Stimulated activated CD4-positive, alpha-beta T cell treated with anti-CD3 and anti-CD28 coated beads, Interleukin-12 subunit alpha, Interleukin-12 subunit beta, amount 100 ng/mL, for 24 hours (primary cell): ENCODE measurements around the gene TCAP.
"Not testable (repeated sequence)": the region's sequence is repeated elsewhere in the genome, so short reads cannot be mapped to it uniquely, and the experiment has no call there.

Experiments
- DNase-seq, 2 experiments: peaks; one replicate each; pipeline ENCODE4 v3.0.0-alpha.2; 2020; ENCODE audit warnings: low read depth in 2 of 2

Gene TCAP

DNA sequence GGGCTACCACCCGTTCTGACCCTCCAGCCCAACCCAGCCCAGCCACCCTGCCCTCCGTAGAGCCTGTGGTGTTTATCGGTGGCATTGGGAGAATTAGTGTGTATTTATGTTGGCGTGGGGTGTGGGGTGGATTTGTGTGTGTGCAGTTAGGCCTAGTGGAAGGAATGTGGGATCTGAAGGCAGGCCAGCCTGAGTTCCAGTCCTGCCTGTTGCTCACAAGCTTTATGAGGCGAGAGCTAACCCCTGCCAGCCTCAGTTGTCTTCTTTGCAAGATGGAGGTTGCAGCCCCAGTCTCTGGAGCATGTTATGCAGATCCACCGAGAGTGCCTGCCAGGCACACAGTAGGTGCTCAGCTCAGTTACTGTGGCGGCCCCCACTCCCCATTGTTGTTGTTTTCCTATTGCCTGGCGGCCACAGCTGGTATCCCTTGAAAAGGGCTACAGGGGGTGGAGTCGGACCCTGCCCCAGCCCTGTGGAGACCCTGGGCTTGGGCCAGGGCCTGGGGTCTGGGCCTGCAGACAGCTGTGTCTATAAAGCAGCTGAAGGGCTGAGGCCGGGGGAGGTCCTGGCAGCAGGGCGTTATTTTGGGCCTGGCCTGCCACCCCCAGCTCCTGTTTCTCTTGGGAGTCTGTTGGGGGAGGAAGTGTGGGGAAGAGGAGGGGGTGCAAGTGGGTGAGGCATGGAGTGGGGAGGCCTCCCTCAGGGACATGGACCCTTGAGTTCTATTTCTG is 39.8 kb downstream of the TCAP start:
- DNase-seq: no peak

DNA sequence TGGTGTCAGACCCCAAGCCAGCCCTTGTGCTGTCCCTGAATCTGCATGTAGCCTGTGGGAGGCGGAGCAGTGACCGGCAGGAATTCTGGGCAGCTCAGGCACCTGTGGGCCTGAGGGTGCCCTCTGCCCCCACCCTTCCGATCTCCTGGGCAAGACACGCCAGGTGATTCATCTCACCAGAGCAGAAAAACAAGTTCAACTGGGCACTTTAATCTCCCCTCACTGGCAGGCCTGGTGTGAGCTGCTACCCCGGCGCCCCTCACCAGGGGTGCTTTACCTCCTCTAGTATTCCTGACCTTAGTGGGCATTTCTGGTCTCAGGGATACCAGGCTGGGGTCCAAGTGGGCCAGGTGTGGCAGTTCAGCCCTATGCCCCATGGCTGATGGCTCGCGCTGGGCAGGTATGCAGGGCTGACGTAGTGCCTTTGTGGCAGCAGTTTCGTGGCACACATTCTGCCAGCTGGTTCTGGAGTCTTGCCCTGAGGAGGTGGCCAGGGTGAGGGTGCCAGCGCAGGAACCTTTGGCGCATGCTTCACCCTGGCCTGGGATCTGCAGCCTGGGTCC is 40.7 kb downstream of the TCAP start:
- no peak for DNase-seq

DNA sequence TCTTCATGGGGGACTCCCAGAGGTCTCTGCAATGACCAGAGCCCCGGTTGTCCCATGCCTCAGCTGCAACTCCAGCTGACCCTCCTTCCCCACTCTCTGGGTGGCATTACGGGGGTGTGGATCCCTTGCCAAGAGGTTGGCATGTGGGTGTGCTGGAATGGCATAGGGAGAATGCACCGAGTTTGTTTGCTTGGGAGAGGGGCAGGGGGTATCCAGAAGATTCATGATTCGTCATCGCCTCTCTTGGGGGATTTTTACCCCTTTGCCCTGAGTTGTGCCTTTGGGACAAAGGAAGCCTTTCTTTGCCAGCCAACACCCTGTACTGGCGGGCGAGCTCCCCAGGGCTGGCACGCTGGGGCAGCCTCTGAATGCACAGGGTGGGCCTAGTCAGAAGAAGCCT is 41.2 kb downstream of the TCAP start:
- no peak for DNase-seq

DNA sequence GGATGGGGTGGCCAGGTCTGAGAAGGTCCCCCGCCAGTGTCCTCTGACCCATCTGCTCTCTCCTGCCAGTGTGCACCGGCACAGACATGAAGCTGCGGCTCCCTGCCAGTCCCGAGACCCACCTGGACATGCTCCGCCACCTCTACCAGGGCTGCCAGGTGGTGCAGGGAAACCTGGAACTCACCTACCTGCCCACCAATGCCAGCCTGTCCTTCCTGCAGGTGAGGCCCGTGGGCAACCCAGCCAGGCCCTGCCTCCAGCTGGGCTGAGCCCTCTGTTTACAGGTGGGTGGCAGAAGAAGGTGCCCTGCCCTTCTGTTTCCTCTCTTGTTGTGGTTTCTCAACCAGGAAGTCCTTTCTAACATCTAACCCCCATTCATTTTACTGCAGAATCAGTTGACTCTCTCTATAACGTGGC is 41.8 kb downstream of the TCAP start:
- DNase-seq: no peak

DNA sequence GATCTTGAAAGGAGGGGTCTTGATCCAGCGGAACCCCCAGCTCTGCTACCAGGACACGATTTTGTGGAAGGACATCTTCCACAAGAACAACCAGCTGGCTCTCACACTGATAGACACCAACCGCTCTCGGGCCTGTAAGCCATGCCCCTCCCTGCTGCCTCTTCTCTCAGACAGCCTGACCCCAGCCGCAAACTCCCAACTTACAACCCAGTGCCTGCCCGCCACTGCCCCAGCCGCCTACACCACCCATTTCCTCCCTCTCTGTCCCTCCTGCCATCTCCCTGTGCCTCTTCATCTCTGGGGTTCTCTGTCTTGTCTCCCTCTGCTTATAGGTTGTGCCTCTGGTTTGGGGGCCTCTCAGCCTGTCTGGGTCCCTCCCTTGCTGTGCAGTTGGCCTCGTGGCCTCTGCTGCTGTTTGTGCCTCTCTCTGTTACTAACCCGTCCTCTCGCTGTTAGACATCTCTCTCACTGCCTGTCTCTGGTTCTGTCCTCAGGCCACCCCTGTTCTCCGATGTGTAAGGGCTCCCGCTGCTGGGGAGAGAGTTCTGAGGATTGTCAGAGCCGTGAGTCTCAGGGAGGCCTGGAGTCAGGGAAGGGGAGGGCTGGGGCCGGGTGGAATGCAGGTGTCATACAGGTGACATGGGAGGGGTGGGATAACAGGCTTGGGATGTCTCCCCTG is 44.3 kb downstream of the TCAP start:
- DNase-seq: no peak

DNA sequence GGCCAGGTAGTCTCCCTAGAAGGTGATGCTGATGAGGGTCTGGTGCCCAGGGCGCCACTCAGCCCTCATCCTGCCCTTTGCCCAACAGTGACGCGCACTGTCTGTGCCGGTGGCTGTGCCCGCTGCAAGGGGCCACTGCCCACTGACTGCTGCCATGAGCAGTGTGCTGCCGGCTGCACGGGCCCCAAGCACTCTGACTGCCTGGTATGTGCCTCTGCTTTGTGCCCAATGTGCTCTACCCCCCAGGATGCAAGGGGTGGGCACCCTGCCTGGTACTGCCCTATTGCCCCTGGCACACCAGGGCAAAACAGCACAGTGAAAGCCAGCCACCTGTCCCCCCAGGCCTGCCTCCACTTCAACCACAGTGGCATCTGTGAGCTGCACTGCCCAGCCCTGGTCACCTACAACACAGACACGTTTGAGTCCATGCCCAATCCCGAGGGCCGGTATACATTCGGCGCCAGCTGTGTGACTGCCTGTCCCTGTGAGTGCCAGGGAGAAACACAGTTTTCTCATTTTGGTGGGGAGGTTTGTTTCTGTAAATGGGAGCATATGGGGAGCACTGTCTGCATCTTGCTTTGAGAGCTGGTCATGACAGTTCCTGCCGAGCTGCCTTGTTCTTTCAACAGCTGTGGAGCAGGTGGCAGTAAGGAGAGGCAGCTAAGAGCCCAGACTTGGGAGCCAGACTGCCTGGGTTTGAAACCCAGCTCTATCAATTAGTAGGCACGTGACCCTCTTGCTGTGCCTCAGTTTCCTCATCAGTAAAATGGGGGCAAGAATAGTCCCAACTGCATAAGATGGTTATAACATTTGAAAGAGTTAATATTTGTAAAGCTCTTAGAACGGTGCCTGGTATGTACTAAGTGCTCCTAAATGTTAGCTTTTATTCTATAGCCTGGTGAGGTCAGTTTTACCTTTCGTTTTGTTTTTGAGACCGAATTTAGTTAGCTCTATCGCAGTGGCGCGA is 45.1 kb downstream of the TCAP start:
- no peak for DNase-seq

DNA sequence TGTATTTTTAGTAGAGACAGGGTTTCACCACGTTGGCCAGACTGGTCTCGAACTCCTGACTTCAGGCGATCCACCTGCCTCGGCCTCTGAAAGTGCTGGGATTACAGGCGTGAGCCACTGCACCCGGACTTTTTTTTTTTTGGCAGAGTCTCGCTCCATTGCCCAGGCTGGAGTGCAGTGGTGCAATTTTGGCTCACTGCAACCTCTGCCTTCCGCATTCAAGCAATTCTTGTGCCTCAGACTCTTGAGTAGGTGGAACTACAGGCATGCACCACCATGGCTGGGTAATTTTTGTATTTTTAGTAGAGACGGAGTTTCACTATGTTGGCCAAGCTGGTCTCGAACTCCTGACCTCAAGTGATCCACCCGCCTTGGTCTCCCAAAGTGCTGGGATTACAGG is 45.9 kb downstream of the TCAP start:
- DNase-seq: not testable (repeated sequence)

DNA sequence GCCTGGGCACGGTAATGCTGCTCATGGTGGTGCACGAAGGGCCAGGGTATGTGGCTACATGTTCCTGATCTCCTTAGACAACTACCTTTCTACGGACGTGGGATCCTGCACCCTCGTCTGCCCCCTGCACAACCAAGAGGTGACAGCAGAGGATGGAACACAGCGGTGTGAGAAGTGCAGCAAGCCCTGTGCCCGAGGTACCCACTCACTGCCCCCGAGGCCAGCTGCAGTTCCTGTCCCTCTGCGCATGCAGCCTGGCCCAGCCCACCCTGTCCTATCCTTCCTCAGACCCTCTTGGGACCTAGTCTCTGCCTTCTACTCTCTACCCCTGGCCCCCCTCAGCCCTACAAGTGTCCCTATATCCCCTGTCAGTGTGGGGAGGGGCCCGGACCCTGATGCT is 46.7 kb downstream of the TCAP start:
- no peak for DNase-seq

DNA sequence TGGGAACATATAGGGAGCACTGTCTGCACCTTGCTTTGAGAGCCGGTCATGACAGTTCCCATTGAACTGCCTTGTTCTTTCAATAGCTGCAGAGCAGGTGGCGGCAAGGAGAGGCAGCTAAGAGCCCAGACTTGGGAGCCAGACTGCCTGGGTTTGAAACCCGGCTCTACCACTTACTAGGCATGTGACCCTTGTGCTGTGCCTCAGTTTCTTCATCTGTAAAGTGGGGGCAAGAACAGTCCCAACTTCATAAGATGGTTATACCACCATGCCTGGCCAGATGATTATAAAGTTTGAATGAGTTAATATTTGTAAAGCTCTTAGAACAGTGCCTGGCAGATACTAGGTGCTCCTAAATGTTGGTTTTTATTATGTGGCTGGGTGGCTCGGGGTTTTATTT is 49.1 kb downstream of the TCAP start:
- no peak for DNase-seq

DNA sequence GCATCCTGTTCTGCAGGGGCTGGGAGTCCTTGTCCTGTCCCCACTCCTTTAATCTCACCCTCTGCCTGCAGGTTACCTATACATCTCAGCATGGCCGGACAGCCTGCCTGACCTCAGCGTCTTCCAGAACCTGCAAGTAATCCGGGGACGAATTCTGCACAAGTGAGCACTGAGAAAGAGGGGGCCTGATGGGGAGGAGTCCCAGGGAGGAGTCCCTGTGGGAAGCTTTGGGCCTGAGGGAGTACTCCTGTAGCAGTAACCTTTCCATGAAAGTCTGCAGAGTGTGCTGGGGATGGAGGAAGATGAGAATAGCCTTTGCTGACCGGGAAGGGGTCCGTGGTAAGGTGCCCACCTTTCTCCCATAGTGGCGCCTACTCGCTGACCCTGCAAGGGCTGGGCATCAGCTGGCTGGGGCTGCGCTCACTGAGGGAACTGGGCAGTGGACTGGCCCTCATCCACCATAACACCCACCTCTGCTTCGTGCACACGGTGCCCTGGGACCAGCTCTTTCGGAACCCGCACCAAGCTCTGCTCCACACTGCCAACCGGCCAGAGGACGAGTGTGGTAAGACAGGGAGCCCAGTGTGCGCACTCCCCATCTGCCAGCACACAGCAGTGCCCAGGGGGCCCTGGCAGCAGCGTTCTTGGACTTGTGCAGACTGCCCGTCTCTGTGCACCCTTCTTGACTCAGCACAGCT is 50.4 kb downstream of the TCAP start:
- DNase-seq: no peak
